ENCODE results near the gene POU2F3. TPM values are rescaled to one million over a fixed set of nuclear protein-coding genes. Genes with fewer than 3 reads are reported as not detected.

Gene POU2F3
- total RNA-seq, 2 experiments from 2014 or later = not detected

Other genes starting within 250 kb of the POU2F3 start
- gene TRIM29, start 102.0 kb upstream of the POU2F3 start, total RNA-seq = not detected
- 1 to 10 TPM; 1.4 to 2.0 TPM for gene OAF, start 29.1 kb upstream of the POU2F3 start, total RNA-seq
- 1 to 10 TPM; 1.2 to 1.4 TPM for gene TLCD5, start 85.2 kb downstream of the POU2F3 start, total RNA-seq
- 10 to 100 TPM; 19.7 to 21.5 TPM for gene ARHGEF12, start 96.3 kb downstream of the POU2F3 start, total RNA-seq

All from activated CD4-positive, alpha-beta memory T cell treated with anti-CD3 and anti-CD28 coated beads, Interleukin-2, amount 10 ng/mL, durations not matched to agents 7 days and 5 days (primary cell).